H1 (cell line): Measurements from ENCODE around the gene ENPEP. TPM values are rescaled to one million over a fixed set of nuclear protein-coding genes. Genes with fewer than 3 reads are reported as not detected.

Source experiments
- CTCF ChIA-PET: fragments of 300-600 bp; sonication (Branson Sonifier 250); formaldehyde crosslinking; loops from one replicate; lab custom pipeline; 2021; ENCODE audit not compliant: partially characterized antibody; lab: Charles Lee
- POLR2A ChIA-PET: fragments of 300-600 bp; sonication (Branson Sonifier 250); formaldehyde crosslinking; loops from one replicate; lab custom pipeline; 2021; ENCODE audit warnings: inconsistent platforms; ENCODE audit not compliant: partially characterized antibody; lab: Charles Lee
- DNase-seq, 2 experiments: peaks; one replicate each; pipeline versions ENCODE4 v3.0.0 to v3.0.0-alpha.2; 2010 to 2022; ENCODE audit warnings: low spot score in 2 of 2, low read depth in 1 of 2, mixed read lengths in 1 of 2
- FAIRE-seq: peaks from 2 replicates; lab custom pipeline; 2011; peaks lifted over from hg19 to GRCh38; lab: Jason Lieb, UNC
- H2AFZ ChIP-seq: 2 replicates; pipeline ENCODE4 v1.8.1; 2012; ENCODE audit warnings: low read length, inconsistent platforms
- H2AK5ac ChIP-seq: 2 replicates; pipeline ENCODE4 v1.6.1; 2013; ENCODE audit warnings: low read depth, low read length
- H2BK120ac ChIP-seq: replicated peaks from 2 replicates; pipeline ENCODE3; 2013; ENCODE audit warnings: low read depth, low read length, inconsistent platforms
- H2BK12ac ChIP-seq: 2 replicates; pipeline ENCODE4 v1.6.1; 2013; ENCODE audit warnings: low read depth, low read length
- H2BK15ac ChIP-seq: 2 replicates; pipeline ENCODE4 v1.6.1; 2013; ENCODE audit warnings: low read length
- H2BK20ac ChIP-seq: 2 replicates; pipeline ENCODE4 v1.6.1; 2013; ENCODE audit warnings: low read length
- H2BK5ac ChIP-seq: 2 replicates; pipeline ENCODE4 v1.6.1; 2013; ENCODE audit warnings: low read depth, low read length
- H3K14ac ChIP-seq: 2 replicates; pipeline ENCODE4 v1.6.1; 2013; ENCODE audit warnings: inconsistent platforms; ENCODE audit not compliant: insufficient read length
- H3K18ac ChIP-seq: 2 replicates; pipeline ENCODE4 v1.6.1; 2013; ENCODE audit warnings: low read length; ENCODE audit errors: extremely low read depth
- H3K23ac ChIP-seq: 2 replicates; pipeline ENCODE4 v1.6.1; 2013; ENCODE audit warnings: inconsistent platforms; ENCODE audit not compliant: insufficient read length
- H3K23me2 ChIP-seq: 2 replicates; pipeline ENCODE4 v1.6.1; 2013; ENCODE audit warnings: low read depth, low read length
- H3K27ac ChIP-seq: 2 replicates; pipeline ENCODE4 v1.6.1; 2011; ENCODE audit warnings: low read depth, low read length, inconsistent platforms
- H3K27me3 ChIP-seq, 4 experiments: replicated peaks in 1 of 4; 1 replicate in 1 of 4; 2 replicates in 3 of 4; pipeline versions ENCODE4 v1.6.1 to v1.8.1; 2011 to 2013; ENCODE audit warnings: low read length in 3 of 4, mild to moderate bottlenecking in 3 of 4, inconsistent platforms in 2 of 4, mixed read lengths in 2 of 4, moderate library complexity in 1 of 4; ENCODE audit not compliant: control insufficient read depth in 3 of 4, insufficient read depth in 3 of 4; ENCODE audit errors: extremely low read depth in 1 of 4
- H3K36me3 ChIP-seq, 4 experiments: 2 replicates each; pipeline versions ENCODE4 v1.6.1 to v1.8.1; 2011 to 2013; ENCODE audit warnings: mild to moderate bottlenecking in 4 of 4, low read length in 3 of 4, moderate library complexity in 2 of 4, control low read depth in 1 of 4, inconsistent platforms in 1 of 4; ENCODE audit not compliant: insufficient read depth in 4 of 4, control insufficient read depth in 2 of 4
- H3K4ac ChIP-seq: replicated peaks from 2 replicates; pipeline ENCODE3; 2013; ENCODE audit warnings: low read length, low read depth, mixed read lengths, inconsistent platforms; ENCODE audit not compliant: insufficient read length
- H3K4me1 ChIP-seq, 4 experiments: replicated peaks in 1 of 4; 1 replicate in 1 of 4; 2 replicates in 3 of 4; pipeline versions ENCODE4 v1.6.1 to v1.8.1; 2011 to 2013; ENCODE audit warnings: low read length in 3 of 4, inconsistent platforms in 2 of 4, mixed read lengths in 1 of 4; ENCODE audit not compliant: insufficient read depth in 4 of 4, control insufficient read depth in 3 of 4
- H3K4me2 ChIP-seq, 2 experiments: 2 replicates each; pipeline versions ENCODE4 v1.6.1 to v1.8.1; 2011 to 2013; ENCODE audit warnings: low read depth in 2 of 2, low read length in 2 of 2, control low read depth in 1 of 2, inconsistent platforms in 1 of 2, mild to moderate bottlenecking in 1 of 2; ENCODE audit not compliant: insufficient read depth in 1 of 2
- H3K4me3 ChIP-seq, 4 experiments: fragments of 200-600, 300-600 bp in 1 of 4; sonication (generic), shearing (Covaris generic), sonication (Bioruptor Twin) in 1 of 4; 2 replicates each; pipeline versions ENCODE4 v1.5.1 to v1.8.1; 2011 to 2016; ENCODE audit warnings: low read length in 4 of 4, low read depth in 3 of 4, control low read depth in 2 of 4, inconsistent platforms in 2 of 4, mild to moderate bottlenecking in 2 of 4, mixed read lengths in 1 of 4, moderate library complexity in 1 of 4; ENCODE audit not compliant: insufficient read depth in 2 of 4; ENCODE audit errors: extremely low read depth in 1 of 4
- H3K56ac ChIP-seq: replicated peaks from 2 replicates; pipeline ENCODE3; 2013; ENCODE audit warnings: low read depth, mild to moderate bottlenecking, mixed read lengths, low read length, inconsistent platforms; ENCODE audit not compliant: insufficient read length
- H3K79me1 ChIP-seq: 2 replicates; pipeline ENCODE4 v1.6.1; 2013; ENCODE audit warnings: low read depth, low read length, control low read depth
- H3K79me2 ChIP-seq, 2 experiments: 2 replicates each; pipeline versions ENCODE4 v1.6.1 to v1.8.1; 2012 to 2013; ENCODE audit warnings: low read length in 2 of 2, mild to moderate bottlenecking in 2 of 2, inconsistent platforms in 1 of 2; ENCODE audit not compliant: insufficient read depth in 2 of 2, control insufficient read depth in 1 of 2
- H3K9ac ChIP-seq, 4 experiments: replicated peaks in 1 of 4; 1 replicate in 1 of 4; 2 replicates in 3 of 4; pipeline versions ENCODE4 v1.6.1 to v1.8.1; 2011 to 2013; ENCODE audit warnings: low read depth in 3 of 4, low read length in 3 of 4, control low read depth in 2 of 4, mild to moderate bottlenecking in 2 of 4, moderate library complexity in 2 of 4, inconsistent platforms in 1 of 4; ENCODE audit errors: extremely low read depth in 1 of 4
- H3K9me3 ChIP-seq, 2 experiments: 2 replicates each; pipeline versions ENCODE4 v1.6.1 to v1.8.1; 2012 to 2013; ENCODE audit warnings: mild to moderate bottlenecking in 2 of 2, moderate library complexity in 2 of 2, control low read depth in 1 of 2, inconsistent platforms in 1 of 2, low read depth in 1 of 2, low read length in 1 of 2, mixed read lengths in 1 of 2; ENCODE audit not compliant: insufficient read depth in 2 of 2
- H4K20me1 ChIP-seq, 2 experiments: replicated peaks in 1 of 2; 2 replicates each; pipeline versions ENCODE3 to v1.8.1; 2011 to 2013; ENCODE audit warnings: inconsistent platforms in 2 of 2, low read length in 2 of 2, mild to moderate bottlenecking in 1 of 2; ENCODE audit not compliant: insufficient read depth in 2 of 2, control insufficient read depth in 1 of 2
- H4K5ac ChIP-seq: 2 replicates; pipeline ENCODE4 v1.6.1; 2013; ENCODE audit warnings: low read length, low read depth, mixed read lengths, inconsistent platforms; ENCODE audit not compliant: insufficient read length
- H4K8ac ChIP-seq: 2 replicates; pipeline ENCODE4 v1.8.0; 2013; ENCODE audit warnings: mild to moderate bottlenecking, moderate library complexity, low read length, inconsistent platforms; ENCODE audit not compliant: insufficient read depth; ENCODE audit errors: extremely low read depth
- H4K91ac ChIP-seq: replicated peaks from 2 replicates; pipeline ENCODE3; 2013; ENCODE audit warnings: low read length, mixed read lengths, inconsistent platforms; ENCODE audit not compliant: insufficient read length
- ASH2L ChIP-seq: fragments of 200-600, 300-600 bp; sonication (generic); IDR thresholded peaks from one replicate; pipeline ENCODE4 v1.7.1; 2017; ENCODE audit warnings: low read length
- ATF3 ChIP-seq: IDR thresholded peaks from 2 replicates; pipeline ENCODE4 v1.6.1; 2011; ENCODE audit warnings: low read depth, mild to moderate bottlenecking, low read length; ENCODE audit not compliant: insufficient read depth
- BCL11A ChIP-seq, 2 experiments: IDR thresholded peaks; one replicate each; pipeline ENCODE4 v1.6.1; 2011; ENCODE audit warnings: low read depth in 2 of 2, low read length in 2 of 2, mild to moderate bottlenecking in 2 of 2
- BRCA1 ChIP-seq: IDR thresholded peaks from 2 replicates; pipeline ENCODE4 v1.6.1; 2012; ENCODE audit warnings: low read depth, low read length, improper control_type of control experiment
- CBX8 ChIP-seq: fragments of 300-800, 300-1000 bp; sonication (generic); IDR thresholded peaks from 2 replicates; pipeline ENCODE4 v1.7.1; 2016; ENCODE audit warnings: low read depth, low read length, borderline replicate concordance
- CEBPB ChIP-seq: IDR thresholded peaks from 2 replicates; pipeline ENCODE4 v1.6.1; 2012; ENCODE audit warnings: low read depth, low read length
- KDM5A ChIP-seq: fragments of 200-600 bp; IDR thresholded peaks from 2 replicates; pipeline ENCODE4 v1.7.1; 2012; ENCODE audit warnings: mild to moderate bottlenecking, low read length, inconsistent platforms, mixed read lengths
- NANOG ChIP-seq: IDR thresholded peaks from 2 replicates; pipeline ENCODE4 v1.6.1; 2011; ENCODE audit warnings: low read length, low read depth, mild to moderate bottlenecking, inconsistent platforms; ENCODE audit not compliant: insufficient read depth, poor library complexity, severe bottlenecking
- PHF8 ChIP-seq: fragments of 200-600 bp; sonication (generic); conservative IDR thresholded peaks from 2 replicates; pipeline ENCODE4 v1.7.1; 2012; ENCODE audit warnings: low read depth, mild to moderate bottlenecking, inconsistent platforms, low read length, moderate library complexity
- POLR2AphosphoS5 ChIP-seq: IDR thresholded peaks from 2 replicates; pipeline ENCODE4 v1.6.1; 2011; ENCODE audit warnings: low read depth, low read length
- POU5F1 ChIP-seq: IDR thresholded peaks from 2 replicates; pipeline ENCODE4 v1.6.1; 2011; ENCODE audit warnings: low read depth, mild to moderate bottlenecking, low read length, moderate library complexity
- SIX5 ChIP-seq: IDR thresholded peaks from 2 replicates; pipeline ENCODE4 v1.6.1; 2011; ENCODE audit warnings: mild to moderate bottlenecking, low read depth, low read length
- SP2 ChIP-seq: IDR thresholded peaks from 2 replicates; pipeline ENCODE4 v1.6.1; 2012; ENCODE audit warnings: mild to moderate bottlenecking, low read length, inconsistent platforms
- SRF ChIP-seq: IDR thresholded peaks from 2 replicates; pipeline ENCODE4 v1.6.1; 2011; ENCODE audit warnings: mild to moderate bottlenecking, low read depth, low read length, moderate library complexity
- SUZ12 ChIP-seq: fragments of 200-600 bp; sonication (generic); IDR thresholded peaks from 2 replicates; pipeline ENCODE4 v1.6.1; 2012; ENCODE audit warnings: mild to moderate bottlenecking, inconsistent platforms, low read length, moderate library complexity, mixed read lengths
- ZNF274 ChIP-seq: IDR thresholded peaks from 2 replicates; pipeline ENCODE4 v1.7.0; 2012; ENCODE audit warnings: low read length, borderline replicate concordance; ENCODE audit errors: extremely low read depth
- polyA plus RNA-seq, 7 experiments: library from polyadenylated mRNA; depleted of rRNA in 3 of 7; stranded (reverse) in 5 of 7; unstranded in 2 of 7; fragments of >200 nt in 5 of 7; fragments of 200-250 nt in 2 of 7; gene quantifications; 1 replicate in 5 of 7; 2 replicates in 1 of 7; 4 replicates in 1 of 7; pipeline versions ENCODE4 v1.2.1 to v1.2.3, GENCODE V29; 2011 to 2013; ENCODE audit warnings: missing spikeins in 2 of 7, mixed read lengths in 2 of 7
- total RNA-seq: library from RNA; stranded (reverse); fragmentation: NEBNext Ultra II Directional; extraction: Animal tissue kit (Norgen Biotek cat#: 25700); gene quantifications from 2 replicates; pipeline ENCODE4 v1.2.1, GENCODE V29; 2021

ENPEP gene
- total and polyA plus RNA-seq, 2 of the 8 experiments (the other 6 are each of a cell fraction or from before 2014, with no cell fraction given): 0.09 to 0.61 TPM

GRCh38 chr4:110589297-110589696 is 113.3 kb downstream of the ENPEP start:
- Histone ChIP-seq H3K79me1 (no peaks in the 10 kb centered on the region), H2BK15ac (no peak overlapping the region), H4K8ac (no peak overlapping the region), H3K79me2 (no peaks in the 10 kb centered on the region), H4K20me1 (no peaks in the 10 kb centered on the region), H2BK5ac (no peak overlapping the region), H3K4ac (no peak overlapping the region), H3K18ac (no peak overlapping the region), H3K4me2 (no peak overlapping the region), H2AK5ac (no peak overlapping the region), H3K14ac (no peak overlapping the region), H4K5ac (no peak overlapping the region), H3K27ac (no peak overlapping the region), H3K9me3 (peaks cover 0 to 3% of the 10 kb centered on the region in 2 experiments; a peak in 1 of 4 replicates), H3K36me3 (no peaks in the 10 kb centered on the region), H3K56ac (no peak overlapping the region), H3K23ac (no peak overlapping the region), H2BK20ac (no peak overlapping the region), H2BK12ac (no peak overlapping the region), H3K4me1 (no peaks in the 10 kb centered on the region), H2AFZ (no peak overlapping the region), H3K4me3 (no peak overlapping the region), H3K9ac (no peak overlapping the region), H2BK120ac (no peak overlapping the region), H3K23me2 (no peaks in the 10 kb centered on the region), H3K27me3 (no peaks in the 10 kb centered on the region), H4K91ac (no peak overlapping the region)
- ChIA-PET CTCF (no interaction called here), POLR2A (no interaction called here)
- TF ChIP-seq PHF8: no peak
- no peak for TF ChIP-seq CBX8
- no peak for TF ChIP-seq SIX5
- no peak for TF ChIP-seq SP2
- no peak for TF ChIP-seq BRCA1
- TF ChIP-seq POLR2AphosphoS5: no peak
- no peak for TF ChIP-seq ZNF274
- TF ChIP-seq CEBPB: no peak
- TF ChIP-seq POU5F1: no peak
- no peak for TF ChIP-seq KDM5A
- TF ChIP-seq BCL11A (IDR thresholded peaks at IDR 0.05; ENCODE audit: low read depth in 2 of 2, low read length in 2 of 2): no peak
- TF ChIP-seq NANOG: no peak
- TF ChIP-seq ATF3: no peak
- no peak for TF ChIP-seq ASH2L
- TF ChIP-seq SUZ12: no peak
- TF ChIP-seq SRF: no peak
- DNase-seq (no peak), FAIRE-seq (no peak)
